Rectal smooth muscle tissue (tissue), 1 donor: ENCODE data around the gene AP3S2.

Experiments used
- H3K27ac ChIP-seq: one replicate; pipeline ENCODE4 v1.7.0; 2013; ENCODE audit warnings: low read depth, low read length, inconsistent platforms
- H3K27me3 ChIP-seq: one replicate; pipeline ENCODE4 v1.7.0; 2013; ENCODE audit warnings: low read length; ENCODE audit not compliant: control insufficient read depth, insufficient read depth
- H3K36me3 ChIP-seq: one replicate; pipeline ENCODE4 v1.7.0; 2013; ENCODE audit warnings: low read length; ENCODE audit not compliant: control insufficient read depth, insufficient read depth
- H3K4me1 ChIP-seq: one replicate; pipeline ENCODE4 v1.7.0; 2013; ENCODE audit warnings: low read length; ENCODE audit not compliant: control insufficient read depth, insufficient read depth
- H3K4me3 ChIP-seq: one replicate; pipeline ENCODE4 v1.7.0; 2013; ENCODE audit warnings: low read length
- H3K9ac ChIP-seq: one replicate; pipeline ENCODE4 v1.7.0; 2013; ENCODE audit warnings: low read length

The AP3S2 gene

DNA sequence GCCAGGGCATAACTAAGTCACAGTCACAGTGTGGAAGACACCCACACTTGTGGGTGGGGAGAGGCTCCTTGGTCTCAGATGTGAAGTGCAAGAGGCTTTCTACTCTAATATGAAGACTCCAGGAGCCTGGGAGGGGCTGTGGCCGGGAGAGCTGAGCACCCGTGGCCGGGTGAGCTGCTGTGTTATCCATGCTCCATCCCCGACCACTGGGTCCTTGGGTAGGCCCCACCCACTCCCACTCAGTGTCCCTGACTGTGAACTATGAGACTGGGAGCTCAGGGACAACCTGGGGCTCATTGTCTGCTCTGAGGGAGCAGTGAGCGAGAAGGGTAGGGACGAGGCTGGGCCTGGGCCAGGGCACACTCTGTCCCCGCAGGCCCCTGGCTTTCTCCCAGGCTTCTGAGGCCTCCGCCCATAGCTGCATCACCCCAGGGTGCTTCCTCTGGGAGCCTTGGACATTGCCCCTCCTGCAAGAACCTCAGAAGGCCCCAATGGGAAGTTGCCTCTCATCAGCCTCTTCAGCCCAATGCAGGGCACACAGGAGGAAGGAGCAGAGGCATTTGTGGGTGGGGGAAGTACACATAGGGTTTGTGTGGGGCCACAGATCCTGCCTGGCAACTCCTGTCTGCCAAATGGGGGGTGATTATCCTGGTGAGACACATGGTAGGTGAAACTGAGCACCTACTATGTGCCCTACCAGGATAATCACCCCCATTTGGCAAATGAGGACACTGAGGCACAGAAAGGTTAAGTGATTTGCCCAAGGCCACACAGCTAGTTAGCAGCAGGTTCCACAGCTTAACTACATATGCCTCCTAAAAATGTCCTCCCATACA is 81.6 kb downstream of the AP3S2 start:
- Histone ChIP-seq H3K27me3 (peaks cover 18% of the 10 kb centered on the region), H3K4me3 (no peak overlapping the region), H3K9ac (no peak overlapping the region), H3K4me1 (no peaks in the 10 kb centered on the region), H3K36me3 (no peaks in the 10 kb centered on the region), H3K27ac (no peak overlapping the region)

DNA sequence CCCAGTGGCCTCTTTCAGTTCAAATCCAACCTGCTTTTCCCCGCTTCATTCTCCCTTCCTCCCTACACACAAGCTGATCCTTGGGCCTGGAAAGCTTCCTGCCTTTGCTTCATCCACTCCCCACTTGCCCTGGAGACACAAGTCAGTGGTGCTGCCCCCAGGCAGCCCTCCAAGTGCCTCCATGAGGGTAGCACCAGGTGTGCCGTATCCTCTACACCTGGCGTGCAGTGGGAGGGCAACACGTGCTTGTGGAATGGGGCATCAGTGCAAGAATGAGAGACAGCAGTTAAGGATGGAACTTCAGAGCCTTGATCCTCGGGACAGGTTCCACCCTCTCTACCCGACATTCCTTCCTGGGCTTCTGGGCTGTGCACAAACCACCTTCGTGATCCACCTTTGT is 83.0 kb downstream of the AP3S2 start:
- Histone ChIP-seq H3K27me3 (peaks cover 14% of the 10 kb centered on the region), H3K4me3 (no peak overlapping the region), H3K27ac (no peak overlapping the region), H3K36me3 (no peaks in the 10 kb centered on the region), H3K4me1 (no peaks in the 10 kb centered on the region), H3K9ac (no peak overlapping the region)

DNA sequence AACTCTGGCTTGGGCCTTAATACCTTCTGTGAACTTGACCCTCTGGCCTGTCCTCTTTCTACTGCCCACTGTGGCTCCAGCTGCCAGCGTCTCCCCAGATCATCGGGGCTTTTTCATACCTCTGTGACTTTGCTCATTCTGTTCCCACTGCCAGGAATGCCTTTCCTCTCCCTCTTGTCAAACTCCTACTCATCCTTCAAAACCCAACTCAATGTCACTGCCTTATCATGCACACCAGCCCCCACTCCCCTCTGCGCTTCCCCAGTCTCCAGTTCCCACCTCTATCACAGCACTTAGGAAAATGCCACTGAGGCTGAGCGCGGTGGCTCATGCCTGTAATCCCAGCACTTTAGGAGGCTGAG is 84.0 kb downstream of the AP3S2 start:
- Histone ChIP-seq H3K27me3 (peaks cover 6% of the 10 kb centered on the region), H3K9ac (no peak overlapping the region), H3K36me3 (no peaks in the 10 kb centered on the region), H3K4me1 (no peaks in the 10 kb centered on the region), H3K4me3 (no peak overlapping the region), H3K27ac (no peak overlapping the region)

DNA sequence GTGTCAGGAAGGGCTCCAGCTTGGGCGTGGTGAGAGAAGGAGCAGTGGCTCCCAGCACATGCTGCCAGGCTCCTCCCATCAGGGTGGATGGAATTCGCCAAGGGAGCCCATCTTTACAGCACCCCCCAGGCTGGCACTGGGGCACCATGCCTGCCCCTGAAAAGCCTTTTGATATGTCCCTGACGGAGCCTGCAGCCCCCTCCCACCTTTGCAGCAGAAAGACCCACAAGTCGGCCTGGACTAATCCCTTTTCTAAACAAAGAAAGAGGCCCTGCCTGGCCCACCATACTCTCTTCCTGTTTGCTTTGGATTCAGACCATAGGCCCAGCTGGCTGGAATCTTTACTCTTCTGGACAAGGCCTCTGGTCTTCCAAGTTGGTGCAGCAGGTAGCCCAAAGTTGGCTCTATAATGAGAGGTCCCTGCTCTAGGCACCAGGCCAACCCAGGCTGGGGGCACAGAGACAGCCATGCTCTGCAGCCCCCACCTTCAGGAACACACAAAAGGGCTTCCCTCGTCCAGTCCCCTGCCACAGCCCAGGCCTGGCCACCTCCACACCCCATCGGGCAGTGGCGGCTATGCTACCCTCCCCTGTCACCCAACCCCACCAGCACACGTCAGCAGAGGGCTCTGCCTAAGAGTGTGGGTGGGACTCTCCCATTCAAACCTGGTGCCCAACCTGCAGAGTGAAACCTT is 84.6 kb downstream of the AP3S2 start:
- no peak overlapping the region for H3K27ac ChIP-seq
- no peaks in the 10 kb centered on the region for H3K4me1 ChIP-seq

DNA sequence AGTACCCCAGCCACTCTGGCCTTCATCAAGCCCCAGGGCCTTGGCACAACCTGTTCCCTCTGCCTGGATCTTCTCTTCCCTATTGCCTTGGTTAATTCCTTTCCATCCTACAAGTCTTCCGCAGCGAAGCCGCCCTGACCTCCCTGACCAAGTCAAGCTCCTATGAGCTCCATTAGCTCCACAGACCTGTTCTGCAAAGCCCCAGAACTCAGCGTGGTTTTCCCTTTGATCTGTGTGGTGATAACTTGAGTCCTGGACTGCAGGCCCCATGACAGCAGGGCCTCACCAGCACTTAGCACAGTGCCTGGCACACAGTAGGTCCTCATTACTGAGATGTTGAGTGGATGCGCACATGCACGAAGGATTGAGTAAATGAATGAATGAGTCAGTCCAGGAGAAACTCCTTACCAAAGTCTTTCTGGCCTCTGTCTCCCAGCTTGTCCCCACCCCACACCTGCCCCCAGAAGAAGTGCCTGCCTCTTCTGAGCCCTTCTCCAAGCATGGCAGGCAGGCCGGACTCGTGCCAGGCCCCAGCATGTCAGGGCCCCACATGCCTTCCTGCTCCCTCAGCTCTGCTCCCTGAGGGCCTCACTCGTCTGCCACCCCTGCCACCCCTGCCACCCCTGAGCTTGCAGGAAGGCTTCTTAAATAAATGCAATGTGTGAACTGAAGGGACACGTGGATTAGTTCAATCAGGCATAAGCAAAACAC is 85.5 kb downstream of the AP3S2 start:
- Histone ChIP-seq H3K27ac (no peak overlapping the region), H3K27me3 (no peaks in the 10 kb centered on the region), H3K36me3 (no peaks in the 10 kb centered on the region), H3K9ac (no peak overlapping the region), H3K4me1 (no peaks in the 10 kb centered on the region), H3K4me3 (no peak overlapping the region)

More for the DNA sequence above, 84.6 kb downstream of the AP3S2 start:
- H3K36me3 ChIP-seq: no peaks in the 10 kb centered on the region
- H3K4me3 ChIP-seq: no peak overlapping the region
- H3K27me3 ChIP-seq: peaks cover 2% of the 10 kb centered on the region
- H3K9ac ChIP-seq: no peak overlapping the region

DNA sequence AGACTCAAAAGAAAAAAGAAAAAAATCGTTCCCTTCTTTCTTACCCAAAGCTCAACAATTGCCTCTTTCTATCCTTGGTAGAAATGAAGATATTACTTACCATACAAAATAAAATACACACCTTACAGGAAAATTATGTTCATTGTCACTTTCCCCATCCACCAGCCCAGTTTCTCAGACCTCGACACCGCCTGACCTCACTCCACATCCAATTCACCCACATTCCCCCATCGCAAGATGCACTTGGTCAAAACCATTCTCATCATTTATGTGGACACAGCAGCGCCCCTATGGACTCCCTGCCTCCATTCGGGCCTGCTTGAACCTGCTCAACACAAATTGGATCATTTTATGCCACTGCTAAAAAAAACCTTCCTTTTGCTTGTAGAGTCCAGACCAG is 86.1 kb downstream of the AP3S2 start:
- H3K27ac ChIP-seq: no peak overlapping the region
- H3K36me3 ChIP-seq: no peaks in the 10 kb centered on the region

DNA sequence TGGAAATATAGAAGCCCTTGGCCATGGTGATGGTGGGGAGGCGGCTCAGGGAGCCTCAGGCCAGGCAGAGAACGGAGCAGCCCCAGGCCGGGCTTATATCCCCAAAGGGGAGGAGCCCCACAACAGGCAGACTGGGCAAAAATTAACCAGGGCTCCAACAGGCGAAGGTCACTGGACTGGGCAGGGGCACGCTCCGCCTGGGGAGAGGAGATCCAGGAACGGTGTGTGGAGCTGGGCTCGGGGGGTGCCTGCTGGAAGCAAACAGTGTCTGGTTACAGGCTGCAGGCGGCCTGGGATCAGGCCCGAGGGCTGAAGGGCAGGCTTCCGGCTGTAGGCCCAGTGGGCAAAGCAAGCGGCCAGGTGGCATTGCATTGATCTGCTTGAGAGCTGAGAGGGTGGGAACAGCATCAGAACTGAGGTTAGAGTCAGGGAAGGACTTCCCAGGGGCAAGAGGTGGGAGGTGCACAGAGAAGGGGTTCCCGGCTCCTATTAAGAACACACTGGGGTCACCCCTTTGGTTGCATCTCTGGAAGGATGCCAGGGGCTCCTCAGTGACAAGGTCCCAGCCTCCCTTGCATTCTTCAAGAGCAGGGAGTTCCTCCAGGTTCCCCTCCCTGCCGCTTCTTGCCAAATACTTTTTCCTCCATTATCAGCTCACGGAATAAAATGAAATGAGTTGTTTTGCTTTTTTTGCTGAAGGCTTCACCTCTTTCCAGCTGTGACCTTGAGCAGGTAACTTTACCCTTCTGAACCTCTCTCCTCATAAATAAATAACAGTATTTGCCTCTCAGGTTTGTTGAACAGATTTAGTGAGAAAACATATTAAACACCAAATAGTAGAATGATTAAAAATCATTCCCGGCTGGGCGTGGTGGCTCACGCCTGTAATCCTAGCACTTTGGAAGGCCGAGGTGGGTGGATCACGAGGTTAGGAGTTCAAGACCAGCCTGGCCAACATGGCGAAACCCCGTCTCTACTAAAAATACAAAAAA is 86.9 kb downstream of the AP3S2 start:
- Histone ChIP-seq H3K4me3 (no peak overlapping the region), H3K27me3 (no peaks in the 10 kb centered on the region), H3K36me3 (no peaks in the 10 kb centered on the region), H3K4me1 (no peaks in the 10 kb centered on the region), H3K27ac (no peak overlapping the region), H3K9ac (no peak overlapping the region)

More for the DNA sequence above, 86.1 kb downstream of the AP3S2 start:
- no peak overlapping the region for H3K4me3 ChIP-seq
- no peak overlapping the region for H3K9ac ChIP-seq
- no peaks in the 10 kb centered on the region for H3K27me3 ChIP-seq
- H3K4me1 ChIP-seq: no peaks in the 10 kb centered on the region

DNA sequence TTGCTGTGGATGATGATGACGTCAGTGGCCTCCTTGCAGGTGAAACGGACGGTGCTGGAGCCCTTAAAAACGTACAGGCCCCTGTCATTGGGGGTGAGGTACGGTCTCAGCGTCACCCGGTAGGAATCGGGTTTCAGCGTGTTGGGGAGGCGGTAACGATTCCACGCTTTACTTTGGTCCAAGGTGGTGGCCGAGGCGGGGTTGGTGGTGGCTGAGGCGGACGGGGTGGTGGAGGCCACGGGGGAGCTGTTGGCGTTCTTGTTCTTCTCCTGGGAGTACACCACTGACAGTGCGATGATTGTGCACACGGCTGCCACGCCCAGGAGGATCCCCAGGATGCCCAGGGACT is 87.6 kb downstream of the AP3S2 start:
- Histone ChIP-seq H3K9ac (no peak overlapping the region), H3K27me3 (no peaks in the 10 kb centered on the region), H3K36me3 (no peaks in the 10 kb centered on the region), H3K4me1 (no peaks in the 10 kb centered on the region), H3K4me3 (no peak overlapping the region), H3K27ac (no peak overlapping the region)

DNA sequence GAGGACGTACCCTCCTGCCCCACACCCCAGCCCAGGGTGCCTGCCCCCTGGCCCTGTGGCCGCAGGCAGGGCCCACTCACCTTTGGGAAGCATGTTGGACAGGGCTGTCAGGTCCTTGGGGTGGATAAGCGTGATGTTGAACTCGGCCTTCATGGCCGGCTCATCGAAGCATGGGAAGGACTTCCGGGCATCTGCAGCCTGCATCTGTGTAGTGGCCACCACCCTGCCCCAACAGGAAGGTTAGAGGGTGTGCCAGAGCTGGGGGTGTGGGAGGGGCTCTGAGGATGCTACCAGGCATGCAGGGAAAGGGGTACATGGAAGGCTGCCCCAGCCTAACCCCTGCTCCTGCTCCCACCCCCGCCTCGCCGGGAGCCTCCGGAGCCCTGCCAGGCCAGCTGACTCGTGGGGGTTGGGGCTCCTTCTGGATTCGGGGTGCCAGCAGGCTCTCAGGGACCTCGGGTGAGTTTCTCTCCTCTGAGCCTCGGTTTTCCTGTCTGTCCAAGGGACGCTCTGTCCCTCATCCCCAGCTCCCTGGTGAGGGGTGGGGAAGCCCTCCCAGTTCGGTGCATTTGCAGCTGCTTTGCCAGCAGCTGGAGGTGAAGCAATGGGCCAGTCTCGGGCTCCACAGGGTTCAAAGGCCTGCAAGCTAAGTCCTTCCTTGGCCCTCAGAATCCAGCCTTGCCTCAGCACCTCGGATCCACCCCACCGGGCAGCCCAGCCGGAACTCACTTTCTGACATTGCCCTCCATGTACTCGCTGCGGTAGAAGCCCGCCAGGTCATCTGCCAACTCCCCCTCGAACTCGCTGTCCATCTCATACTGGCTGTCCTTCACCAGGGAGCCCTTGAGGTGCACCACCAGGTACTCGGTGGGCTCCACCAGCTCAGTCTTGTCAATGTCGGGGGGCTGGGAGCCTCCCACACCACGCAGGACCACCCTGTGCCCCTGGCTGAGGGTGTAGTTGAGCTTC is 88.3 kb downstream of the AP3S2 start:
- Histone ChIP-seq H3K27ac (no peak overlapping the region), H3K4me3 (no peak overlapping the region), H3K27me3 (no peaks in the 10 kb centered on the region), H3K4me1 (no peaks in the 10 kb centered on the region), H3K36me3 (no peaks in the 10 kb centered on the region), H3K9ac (no peak overlapping the region)

DNA sequence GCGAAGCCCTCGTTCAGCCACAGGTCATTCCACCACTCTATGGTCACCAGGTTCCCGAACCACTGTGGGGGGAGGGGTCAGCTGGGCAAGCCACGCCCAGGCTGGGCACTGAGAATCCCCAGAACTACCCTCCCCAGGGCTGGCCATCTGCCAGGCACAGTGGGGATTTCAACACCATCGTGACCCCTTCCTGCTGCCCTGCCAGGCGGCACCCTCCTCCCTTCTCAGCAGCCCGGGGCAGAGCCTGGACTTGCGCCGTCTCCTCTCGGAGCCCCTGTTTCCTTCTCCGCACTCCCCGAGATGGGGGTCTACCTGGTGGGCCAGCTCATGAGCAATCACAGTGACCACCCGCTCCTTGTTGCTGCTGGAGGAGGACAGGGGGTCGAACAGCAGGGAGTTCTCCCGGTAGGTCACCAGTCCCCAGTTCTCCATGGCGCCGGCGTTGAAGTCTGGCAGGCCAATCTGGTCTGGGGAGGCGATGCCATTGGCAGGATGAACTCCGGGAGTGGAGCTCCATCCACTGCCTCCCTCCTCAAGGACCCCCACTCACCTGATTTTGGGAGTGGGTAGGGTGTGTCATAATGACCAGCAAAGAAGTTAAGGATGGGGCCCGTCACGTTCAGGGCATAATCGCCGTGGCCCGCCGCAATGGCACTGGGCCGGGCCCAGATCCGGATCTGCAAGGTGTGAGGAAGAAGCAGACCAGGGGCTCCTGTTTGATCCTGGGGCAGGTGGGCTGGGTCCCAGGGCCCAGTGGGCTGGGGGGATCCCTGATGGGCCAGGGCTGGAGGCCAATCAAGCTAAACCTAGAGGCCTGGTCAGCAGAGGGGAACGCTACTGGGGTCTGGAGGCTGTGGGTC is 89.6 kb downstream of the AP3S2 start:
- Histone ChIP-seq H3K27me3 (no peaks in the 10 kb centered on the region), H3K27ac (no peak overlapping the region), H3K4me1 (no peaks in the 10 kb centered on the region), H3K36me3 (no peaks in the 10 kb centered on the region), H3K9ac (no peak overlapping the region), H3K4me3 (no peak overlapping the region)
